Measurements from ENCODE around the gene TRMT61B.
A peak's percentile ranks its signal among the peaks of the same experiment; 100 is the strongest.

The TRMT61B gene

DNA sequence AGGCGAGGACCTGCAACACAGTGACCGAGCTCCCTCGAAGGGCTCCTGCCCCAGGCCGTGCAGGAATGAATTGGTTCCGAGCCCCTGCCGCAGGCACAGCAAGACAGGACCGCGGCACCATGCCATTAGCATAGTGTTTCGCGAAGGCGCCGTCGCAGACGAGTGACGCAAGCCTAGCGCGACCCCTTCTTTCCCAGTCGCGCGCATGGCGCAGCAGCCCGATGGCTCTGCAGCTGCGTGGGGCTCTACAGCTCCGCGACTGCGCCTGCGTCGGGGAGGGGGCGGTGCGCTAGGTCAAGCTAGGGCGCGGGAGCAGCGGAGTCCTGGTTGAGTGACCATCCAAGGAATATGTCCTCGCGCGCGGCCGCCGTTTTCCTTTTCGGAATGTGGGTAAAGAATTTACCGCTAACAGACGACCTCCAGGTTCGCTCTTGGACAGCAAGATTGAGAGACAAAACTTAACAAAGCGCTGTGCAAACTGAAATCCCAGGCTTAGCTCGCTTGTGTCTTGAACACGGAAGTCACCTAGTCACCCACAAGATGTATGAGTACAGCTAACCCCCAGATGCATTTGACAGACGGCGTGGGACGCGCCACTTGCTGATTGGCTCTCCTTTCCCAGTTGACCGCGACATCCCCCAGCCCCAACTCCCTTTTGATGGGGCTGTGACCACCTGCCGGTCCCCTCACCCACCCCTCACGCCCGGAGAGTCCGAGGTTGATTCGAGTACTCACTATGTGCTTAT, at the start of gene TRMT61B:
TRMT61B (minus strand) TSS at position 164 of the 746 bp plus-strand sequence; CDS start at position 132, 32 bp downstream.
- DNase-seq: peak; percentile 96

DNA sequence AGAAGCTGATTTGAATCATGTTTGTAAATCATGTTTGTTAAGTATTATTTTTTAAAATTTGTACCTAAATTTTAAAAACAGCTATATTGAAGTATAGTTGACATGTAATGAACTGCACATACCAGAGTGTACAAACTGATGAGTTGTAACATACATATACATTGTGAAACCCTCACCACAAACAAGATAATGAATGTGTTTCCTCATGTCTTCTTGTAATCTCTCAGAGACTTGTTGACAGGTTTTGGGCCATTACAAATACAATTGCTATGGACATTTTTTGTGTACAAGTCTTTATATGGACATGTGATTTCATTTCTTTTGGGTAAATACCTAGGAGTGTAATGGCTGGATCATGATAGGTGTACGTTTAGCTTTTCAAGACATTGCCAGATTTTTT, 45.8 kb upstream of the TRMT61B start:
- DNase-seq: no peak

DNA sequence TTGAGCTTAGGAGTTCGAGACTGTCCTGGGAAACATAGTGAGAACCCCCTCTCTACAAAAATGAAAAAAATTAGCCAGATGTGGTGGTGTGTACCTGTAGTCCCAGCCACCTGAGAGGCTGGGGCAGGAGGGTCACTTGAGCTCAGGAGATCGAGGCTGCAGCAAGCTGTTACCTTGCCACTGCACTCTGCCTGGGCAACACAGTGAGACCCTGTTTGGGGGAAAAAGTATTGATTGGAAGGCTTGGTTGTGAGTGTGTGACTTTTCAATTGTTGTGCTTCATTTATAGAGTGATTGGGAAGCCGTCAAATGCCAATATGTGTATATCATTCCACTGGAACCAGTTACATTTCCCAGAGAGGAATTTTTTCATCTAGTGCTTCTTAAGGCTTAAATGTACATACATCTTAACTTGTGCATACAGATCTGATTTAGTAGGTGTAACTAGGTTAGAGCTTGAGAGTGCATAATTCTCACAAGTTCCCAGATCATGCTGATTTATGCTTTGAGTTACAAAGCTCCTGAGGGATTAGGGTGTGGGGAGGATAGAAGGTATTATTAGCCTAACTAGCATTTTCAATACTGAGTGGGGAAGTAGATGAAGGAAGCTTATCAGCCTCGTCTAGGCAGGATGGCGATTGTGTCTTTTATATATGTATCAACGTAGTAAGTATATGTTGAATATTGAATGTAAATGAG, 39.7 kb upstream of the TRMT61B start:
- DNase-seq: no peak

DNA sequence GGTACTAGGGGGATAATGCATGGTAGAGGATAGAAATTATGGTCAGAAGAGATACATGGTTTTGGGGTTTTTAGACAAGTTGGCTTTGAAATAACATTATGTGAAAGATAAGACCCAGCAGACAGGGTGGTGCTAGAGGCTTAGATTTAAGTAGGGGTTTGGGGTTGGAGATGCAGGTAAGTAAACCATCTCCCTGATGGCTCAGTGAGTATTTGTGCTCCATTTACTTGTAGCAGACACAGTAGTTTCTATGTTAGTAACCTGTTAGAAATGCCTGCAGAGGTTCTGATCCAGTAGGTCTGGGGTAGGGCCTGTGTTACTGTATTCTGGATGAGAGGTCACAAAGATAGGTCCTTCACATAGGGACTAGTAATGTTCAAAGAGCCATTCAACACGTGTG, 38.1 kb upstream of the TRMT61B start:
- no peak for DNase-seq

DNA sequence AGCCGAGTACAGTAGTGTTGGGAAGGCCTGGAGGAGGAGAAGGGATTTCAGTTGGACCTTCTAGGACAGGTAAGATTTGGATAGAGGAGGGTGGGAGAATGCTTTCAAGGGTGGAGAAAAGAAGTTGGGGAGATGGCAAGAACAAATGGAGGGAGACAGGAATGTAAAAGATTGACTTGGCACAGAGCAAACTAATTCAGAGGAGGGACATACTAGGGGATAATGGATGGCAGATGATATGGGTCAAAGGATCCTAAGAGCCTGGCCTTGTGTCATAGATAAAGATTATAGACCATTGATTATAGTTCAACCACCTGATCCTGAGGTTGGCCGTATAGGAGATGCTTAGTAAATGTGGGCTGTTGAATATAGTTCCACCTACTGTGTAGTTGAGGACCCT, 36.7 kb upstream of the TRMT61B start:
- DNase-seq: no peak

DNA sequence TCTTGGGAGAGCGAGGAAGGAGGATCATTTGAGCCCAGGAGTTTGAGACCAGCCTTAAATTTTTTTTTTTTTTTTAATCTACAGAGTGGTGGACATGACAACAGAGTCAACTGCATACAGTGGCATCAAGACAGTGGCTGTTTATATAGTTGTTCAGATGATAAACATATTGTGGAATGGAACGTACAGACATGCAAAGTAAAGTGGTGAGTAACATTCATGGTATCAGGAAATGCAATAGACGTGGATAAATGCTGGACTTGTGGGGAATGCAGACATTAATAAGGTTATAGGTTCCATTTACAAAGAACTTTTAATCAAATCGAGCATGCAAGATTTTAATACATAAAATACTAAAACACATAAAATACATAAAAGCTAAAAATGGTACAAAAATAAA, 36.3 kb upstream of the TRMT61B start:
- DNase-seq: no peak

DNA sequence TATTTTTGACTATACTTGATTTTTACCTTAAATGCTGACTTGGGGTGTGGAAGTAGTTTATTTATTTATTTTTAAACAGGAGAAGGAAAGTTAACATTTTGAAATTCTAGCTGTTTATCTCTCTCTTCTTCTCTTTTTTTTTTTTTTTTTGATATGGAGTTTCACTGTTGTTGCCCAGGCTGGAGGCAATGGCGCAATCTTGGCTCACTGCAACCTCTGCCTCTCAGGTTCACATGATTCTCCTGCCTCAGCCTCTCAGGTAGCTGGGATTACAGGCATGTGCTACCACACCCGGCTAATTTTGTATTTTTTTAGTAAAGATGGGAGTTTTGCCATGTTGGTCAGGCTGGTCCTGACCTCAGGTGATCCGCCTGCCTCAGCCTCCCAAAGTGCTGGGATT, 35.4 kb upstream of the TRMT61B start:
- DNase-seq: no peak

DNA sequence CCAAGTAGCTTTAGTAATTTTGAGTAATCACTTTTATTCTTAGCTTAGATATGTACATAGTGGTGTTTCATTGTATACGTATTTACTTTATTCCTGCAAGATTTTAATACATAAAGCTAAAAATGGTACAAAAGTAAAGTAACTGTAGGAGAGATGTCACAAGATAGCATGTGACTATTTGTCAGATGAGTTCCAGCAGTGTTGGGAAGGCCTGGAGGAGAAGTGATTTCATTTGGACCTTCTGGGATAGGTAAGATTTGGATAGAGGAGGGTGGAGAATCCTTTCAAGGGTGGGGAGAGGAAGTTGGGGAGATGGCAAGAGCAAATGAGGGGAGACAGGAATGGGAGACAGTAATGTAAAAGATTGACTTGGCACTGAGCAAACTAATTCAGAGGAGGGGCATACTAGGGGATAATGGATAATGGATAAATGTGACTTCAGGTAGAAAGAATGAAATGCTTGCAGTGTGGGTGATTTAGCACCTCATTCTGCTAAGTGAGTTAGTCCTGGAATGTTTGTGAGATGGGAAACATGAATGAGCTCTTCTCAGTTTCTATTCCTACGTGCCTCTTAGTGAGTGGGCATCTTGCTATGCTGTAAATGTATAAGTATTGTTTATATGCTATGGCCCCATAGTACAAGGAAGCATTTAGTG, 34.8 kb upstream of the TRMT61B start:
- DNase-seq: no peak

DNA sequence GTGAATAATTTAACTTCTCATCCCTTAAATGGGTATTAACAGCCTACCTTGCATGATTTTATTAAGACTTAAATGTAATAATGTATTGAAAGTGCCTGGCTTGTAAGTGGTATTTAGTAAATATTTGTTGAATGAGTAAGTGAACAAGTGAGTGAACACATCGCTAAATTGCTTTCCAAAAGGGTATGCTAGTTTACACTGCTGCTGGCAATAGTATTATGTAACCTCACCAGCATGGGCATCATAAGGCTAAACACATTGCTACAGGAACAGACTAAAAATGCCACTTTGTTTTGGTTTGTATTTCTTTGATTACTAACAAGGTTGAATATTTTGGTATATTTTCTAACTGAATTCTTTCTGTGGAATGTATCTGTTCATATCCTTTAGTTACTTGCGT, 34.2 kb upstream of the TRMT61B start:
- no peak for DNase-seq

DNA sequence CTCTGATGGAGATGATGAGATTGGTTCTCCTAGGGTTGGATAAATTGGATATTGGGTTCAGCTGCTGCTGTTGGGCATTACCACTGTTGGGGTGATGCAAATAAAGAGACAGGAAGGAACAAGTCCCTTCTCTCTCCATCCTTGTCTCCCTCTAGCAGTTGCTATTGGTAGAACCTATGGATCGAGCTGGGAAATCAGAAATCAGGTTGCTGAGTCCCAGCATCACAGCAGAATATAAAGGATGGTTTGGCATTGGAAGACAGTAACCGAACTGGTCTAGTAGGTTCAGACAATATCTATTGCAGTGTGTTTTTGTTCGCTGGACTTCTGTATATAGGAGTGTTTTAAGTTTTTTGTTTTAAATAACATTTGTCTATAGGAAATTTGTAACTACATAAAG, 32.5 kb upstream of the TRMT61B start:
- no peak for DNase-seq

DNA sequence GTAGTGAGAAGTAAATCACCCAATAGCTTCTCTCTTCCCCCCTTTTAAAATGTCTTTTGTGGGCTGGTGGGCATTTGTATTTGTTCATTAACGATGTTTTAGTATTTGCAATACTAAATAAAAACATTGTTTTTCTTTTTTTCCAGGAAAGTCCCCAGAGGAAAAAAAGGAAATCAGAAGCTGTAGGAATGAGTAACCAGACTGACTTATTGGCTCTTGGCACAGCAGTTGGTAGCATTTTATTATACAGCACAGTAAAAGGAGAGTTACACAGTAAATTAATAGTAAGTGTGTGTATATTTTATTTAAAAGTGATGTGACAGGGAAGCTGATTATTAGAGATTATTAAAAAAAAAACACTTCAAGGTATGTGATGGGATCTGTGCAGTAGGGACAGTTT, 31.7 kb upstream of the TRMT61B start:
- no peak for DNase-seq

DNA sequence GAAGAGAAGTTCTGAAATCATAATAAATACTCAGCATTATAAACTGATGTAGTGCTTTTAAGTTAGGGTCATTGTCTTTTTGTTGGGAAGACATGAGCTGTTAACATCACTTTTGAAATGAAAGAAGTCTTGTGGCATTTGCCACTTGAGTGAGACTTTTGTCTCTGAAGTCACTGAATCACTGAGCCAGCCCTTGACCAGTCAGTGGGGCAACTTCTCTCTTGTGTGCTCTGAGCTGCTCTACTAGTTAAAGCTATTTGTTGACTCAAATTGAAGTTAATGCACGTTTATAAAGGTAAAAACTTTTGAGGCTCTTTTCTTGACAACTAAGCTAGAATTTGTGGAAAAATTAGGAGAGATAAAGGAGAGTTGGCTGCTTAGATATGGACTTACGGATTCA, 31.1 kb upstream of the TRMT61B start:
- no peak for DNase-seq

DNA sequence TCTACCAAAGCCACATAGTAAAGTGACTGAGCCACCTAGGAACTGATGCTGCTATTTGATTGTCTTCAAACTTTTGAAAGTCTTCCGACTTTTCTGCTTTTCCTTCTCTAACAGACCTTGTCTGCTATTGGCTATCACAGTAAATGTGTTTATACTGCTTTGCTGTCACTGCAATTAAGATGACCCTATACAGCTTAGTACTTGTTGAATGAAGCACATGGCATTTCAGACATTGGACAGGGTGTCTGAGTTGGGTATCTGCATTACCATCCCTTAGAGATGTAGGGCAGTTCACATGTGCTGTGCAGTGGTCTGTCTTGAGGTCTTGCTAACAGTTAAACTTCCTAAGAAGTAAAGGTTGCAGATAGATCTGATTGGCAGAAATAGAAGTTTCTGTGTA, 27.9 kb upstream of the TRMT61B start:
- no peak for DNase-seq

DNA sequence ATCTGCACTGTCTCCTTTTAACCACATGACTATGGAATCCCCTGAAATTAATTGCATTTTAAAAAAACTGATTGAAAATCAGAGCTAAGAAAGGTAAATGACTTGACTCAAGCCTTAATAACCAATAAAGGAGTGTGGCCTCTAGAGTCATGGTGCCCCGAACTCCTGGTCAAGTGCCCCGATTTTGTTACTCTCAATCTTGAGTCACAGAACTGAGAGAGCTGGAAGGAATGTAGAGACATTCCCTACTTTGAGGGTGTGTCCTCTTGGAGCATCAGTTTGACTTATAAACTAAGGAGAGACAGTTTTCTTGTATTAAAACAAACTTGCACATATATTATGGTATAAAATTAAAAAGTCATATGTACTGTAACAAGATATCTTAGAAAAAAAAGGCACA, 26.8 kb upstream of the TRMT61B start:
- DNase-seq: no peak

DNA sequence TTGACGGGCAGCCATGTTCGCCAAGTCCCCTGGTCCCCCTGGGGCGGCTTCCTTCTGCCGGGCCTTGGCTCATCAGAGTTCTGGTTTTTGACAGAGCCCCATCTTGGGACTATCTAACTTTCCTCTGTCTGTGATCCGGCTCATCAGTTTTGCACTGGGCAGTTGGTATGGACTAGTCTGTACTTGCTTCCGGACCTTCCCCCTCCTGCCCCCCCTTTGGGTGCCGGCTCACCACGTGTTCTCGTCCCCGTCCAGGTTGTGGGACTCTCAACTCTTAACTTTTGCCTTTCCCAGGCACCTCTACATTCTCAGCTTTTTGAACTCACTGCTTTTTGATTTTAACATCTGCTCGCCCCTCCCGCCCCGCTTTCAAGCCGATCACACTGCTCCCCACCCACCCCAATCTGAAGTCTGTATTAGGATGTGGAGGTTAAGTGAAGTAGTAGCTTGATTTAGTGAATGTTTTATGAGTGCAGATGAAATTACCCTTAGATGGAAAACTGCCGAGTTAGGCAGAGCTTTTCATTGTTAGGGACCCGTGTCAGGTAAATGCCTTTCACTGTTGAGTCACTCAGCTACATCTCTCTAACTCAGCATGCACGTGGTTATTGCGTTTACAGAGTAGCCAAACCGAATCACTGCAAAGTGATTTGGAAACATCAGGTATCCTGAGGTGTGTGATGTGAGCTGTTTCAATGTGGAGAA, 25.2 kb upstream of the TRMT61B start:
- peak; percentile 3 for DNase-seq

DNA sequence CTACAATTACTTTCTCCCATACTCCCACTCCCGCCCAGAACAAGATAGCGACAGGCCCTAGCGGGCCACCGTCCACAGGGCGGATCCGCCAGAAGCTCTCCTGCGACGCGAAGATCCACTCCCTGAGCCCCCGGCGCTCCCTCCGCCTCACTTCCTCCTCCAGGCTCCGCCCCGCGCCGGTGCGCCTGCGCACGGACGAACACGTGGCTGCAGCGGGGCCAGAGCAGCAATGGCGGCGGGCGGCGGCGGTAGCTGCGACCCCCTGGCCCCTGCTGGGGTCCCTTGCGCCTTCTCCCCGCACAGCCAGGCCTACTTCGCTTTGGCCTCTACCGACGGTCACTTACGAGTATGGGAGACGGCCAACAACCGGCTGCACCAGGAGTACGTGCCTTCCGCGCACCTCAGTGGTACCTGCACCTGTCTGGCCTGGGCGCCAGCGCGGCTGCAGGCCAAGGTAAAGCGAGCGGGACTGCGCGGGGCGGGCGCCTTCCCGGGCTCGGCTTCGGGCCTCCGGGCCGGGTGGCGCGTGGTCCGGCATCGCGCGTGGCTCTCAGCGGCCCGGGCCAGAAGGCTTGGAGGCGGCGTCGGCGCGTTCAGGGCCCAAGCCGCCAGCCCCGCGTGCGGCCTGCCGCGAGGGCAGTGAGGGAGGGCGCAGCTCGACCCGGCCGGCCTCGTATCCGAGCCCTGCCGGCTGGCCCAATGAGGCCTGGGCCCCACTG, 24.5 kb upstream of the TRMT61B start, which contains the start of gene WDR43:
WDR43 (plus strand) TSS at position 198 of the 719 bp plus-strand sequence; CDS start at position 230, 32 bp downstream.
- DNase-seq: peak; percentile 99

DNA sequence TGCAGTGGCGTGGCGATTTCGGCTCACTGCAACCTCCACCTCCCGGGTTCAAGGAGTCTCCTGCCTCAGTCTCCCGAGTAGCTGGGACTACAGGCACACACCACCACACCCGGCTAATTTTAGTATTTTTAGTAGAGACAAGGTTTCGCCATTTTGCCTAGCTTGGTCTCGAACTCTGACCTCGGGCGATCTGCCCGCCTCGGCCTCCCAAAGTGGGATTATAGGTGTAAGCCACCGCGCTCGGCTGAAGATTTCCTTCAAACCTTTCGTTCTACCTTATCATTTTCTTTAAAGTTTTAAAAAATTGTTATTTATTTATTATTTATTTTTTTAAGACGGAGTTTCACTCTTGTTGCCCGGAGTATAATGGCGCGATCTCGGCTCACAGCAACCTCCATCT, 23.4 kb upstream of the TRMT61B start:
- no peak for DNase-seq

DNA sequence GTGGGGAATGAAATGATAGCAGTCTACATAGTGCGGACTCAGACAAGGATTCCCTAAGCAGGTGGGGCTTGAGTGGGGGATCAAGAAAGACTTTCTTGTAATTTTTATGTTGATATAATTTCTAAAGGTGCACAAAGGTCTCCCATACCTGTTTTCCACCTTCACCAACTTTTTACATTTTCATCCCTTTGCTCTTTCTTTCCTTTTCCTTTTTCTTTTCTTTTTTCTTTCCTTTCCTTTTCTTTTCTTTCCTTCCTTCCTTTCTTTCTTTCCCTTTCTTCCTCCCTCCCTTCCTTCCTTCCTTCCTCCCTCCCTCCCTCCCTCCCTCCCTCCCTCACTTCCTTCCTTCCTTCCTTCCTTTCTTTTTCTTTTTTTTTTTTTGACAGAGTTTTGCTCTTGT, 10.1 kb upstream of the TRMT61B start:
- no peak for DNase-seq

DNA sequence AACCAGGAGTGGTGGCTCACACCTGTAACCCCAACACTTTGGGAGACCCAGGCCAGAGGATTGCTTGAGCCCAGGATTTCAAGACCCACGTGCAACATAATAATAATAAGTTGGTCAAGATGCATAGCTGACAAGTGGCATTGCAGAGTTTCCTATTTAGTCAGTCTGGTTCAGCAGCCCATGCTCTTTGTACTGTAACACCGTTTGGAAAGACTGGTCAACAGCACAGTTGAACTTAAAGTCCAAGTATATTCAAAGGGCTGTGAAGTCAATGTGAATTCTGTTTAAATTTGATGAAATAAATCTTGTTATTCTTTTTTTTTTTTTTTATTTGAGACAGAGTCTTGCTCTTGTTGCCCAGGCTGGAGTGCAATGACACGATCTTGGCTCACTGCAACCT, 1.5 kb upstream of the TRMT61B start:
- DNase-seq: no peak

DNA sequence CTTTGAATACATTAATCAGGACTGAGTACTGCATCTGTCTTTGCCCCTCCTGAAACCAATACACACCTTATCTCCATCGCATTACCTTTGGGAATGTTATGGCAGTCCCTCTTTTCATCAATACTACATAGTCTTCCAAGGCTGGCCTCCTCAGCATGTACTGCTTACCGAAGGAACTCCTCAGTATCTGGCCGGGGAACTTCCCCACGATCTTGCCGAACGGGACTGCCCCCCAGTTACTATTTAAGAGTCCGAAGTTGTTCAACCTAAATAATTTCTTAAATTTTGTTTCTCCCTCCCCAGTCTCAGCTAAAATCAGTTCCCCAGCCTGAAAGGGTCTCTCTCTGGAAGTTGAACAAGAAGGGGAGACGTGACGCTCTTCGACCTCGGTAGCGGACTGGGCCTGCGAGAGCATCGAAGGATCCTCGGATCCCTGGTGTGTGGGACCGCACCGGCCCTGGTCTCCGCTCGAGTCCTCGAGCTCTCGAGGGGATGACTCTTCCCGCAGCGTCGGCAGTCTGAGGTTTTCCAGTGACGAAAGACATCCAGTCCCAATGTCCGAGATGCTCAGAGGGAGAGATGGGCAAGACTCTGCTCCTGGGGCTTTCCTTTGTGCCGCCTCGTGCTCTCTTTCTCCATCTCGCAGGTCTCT, 489 bp downstream of the TRMT61B start:
- peak; percentile 38 for DNase-seq

DNA sequence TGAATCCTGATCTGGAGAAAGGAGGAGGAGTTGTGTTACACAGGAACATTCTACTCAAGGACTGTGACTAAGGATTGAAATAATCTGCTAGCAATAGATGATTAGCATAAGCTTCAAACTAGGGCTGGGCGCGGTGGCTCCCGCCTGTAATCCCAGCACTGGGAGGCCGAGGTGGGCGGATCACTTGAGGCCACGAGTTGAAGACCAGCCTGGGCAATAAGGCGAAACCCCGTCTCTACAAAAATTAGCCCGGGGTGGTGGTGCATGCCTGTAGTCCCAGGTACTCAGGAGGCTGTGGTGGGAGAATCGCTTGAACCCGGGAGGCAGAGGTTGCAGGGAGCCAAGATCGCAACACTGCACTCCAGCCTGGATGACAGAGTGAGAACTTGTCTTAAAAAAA, 1.5 kb downstream of the TRMT61B start:
- no peak for DNase-seq

DNA sequence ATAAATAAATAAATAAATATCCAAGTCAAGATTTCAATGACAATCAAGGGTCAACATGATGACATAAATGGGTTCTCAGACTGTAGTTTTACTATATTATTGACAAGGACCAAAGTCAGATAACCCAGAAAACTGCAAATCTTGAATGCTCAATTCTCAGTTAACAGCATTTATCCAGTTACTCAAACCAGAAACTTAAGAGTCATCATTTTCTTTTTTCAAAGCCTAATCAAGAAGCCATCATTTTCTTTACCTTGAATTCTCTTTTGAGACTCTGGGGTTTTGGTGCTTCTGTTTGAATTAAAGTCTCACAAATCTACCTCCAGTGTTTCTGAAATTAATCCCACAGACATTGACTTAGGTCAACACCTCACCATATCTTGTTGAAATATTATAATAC, 14.1 kb downstream of the TRMT61B start:
- no peak for DNase-seq
